Central memory CD4-positive, alpha-beta T cell (primary cell): ENCODE data around the gene ARHGAP28.

Source experiments
- DNase-seq: peaks from one replicate; pipeline ENCODE4 v3.0.0; 2022
- total RNA-seq, 3 experiments: gene quantifications; one replicate each; lab custom pipeline; 2026; lab: John Stamatoyannopoulos, UW

ARHGAP28 gene
- total RNA-seq = 0 reads per million in 3 experiments

GRCh38 chr18:6729247-6730091, at the start of gene ARHGAP28:
Gene ARHGAP28 (plus strand): TSS chr18:6729716. CDS start chr18:6729822, 106 bp downstream.
- DNase-seq = no peak

- no peak for DNase-seq
These were observed 48.1 kb upstream of the ARHGAP28 start for GRCh38 chr18:6681331-6681875.

GRCh38 chr18:6682437-6683111, 46.9 kb upstream of the ARHGAP28 start:
- no peak for DNase-seq

GRCh38 chr18:6683112-6683876, 46.2 kb upstream of the ARHGAP28 start:
- DNase-seq = no peak

- DNase-seq = no peak
These were observed 41.8 kb upstream of the ARHGAP28 start for GRCh38 chr18:6687676-6688075.

- DNase-seq = no peak
These were observed 20.6 kb upstream of the ARHGAP28 start for GRCh38 chr18:6708890-6709289.

- no peak for DNase-seq
These were observed 18.0 kb upstream of the ARHGAP28 start for GRCh38 chr18:6711467-6711866.

GRCh38 chr18:6712401-6712800, 17.1 kb upstream of the ARHGAP28 start:
- DNase-seq = no peak

- DNase-seq = no peak
These were observed 15.5 kb upstream of the ARHGAP28 start for GRCh38 chr18:6714010-6714409.

GRCh38 chr18:6718267-6718666, 11.2 kb upstream of the ARHGAP28 start:
- DNase-seq = no peak

GRCh38 chr18:6719098-6719846, 10.2 kb upstream of the ARHGAP28 start:
- DNase-seq = no peak

- DNase-seq = no peak
These were observed 9.4 kb upstream of the ARHGAP28 start for GRCh38 chr18:6719910-6720683.

- DNase-seq = no peak
These were observed 7.8 kb upstream of the ARHGAP28 start for GRCh38 chr18:6721755-6722154.

- no peak for DNase-seq
These were observed 6.8 kb upstream of the ARHGAP28 start for GRCh38 chr18:6722690-6723089.

- no peak for DNase-seq
These were observed 5.2 kb upstream of the ARHGAP28 start for GRCh38 chr18:6724331-6724730.

- no peak for DNase-seq
These were observed 1.2 kb upstream of the ARHGAP28 start for GRCh38 chr18:6728331-6728730.

GRCh38 chr18:6728809-6729246, 688 bp upstream of the ARHGAP28 start:
- DNase-seq = no peak

GRCh38 chr18:6730416-6731221, 1.1 kb downstream of the ARHGAP28 start:
- DNase-seq = no peak

- DNase-seq = no peak
These were observed 1.7 kb downstream of the ARHGAP28 start for GRCh38 chr18:6731222-6731596.

- no peak for DNase-seq
These were observed 3.4 kb downstream of the ARHGAP28 start for GRCh38 chr18:6732952-6733351.

- DNase-seq = no peak
These were observed 4.2 kb downstream of the ARHGAP28 start for GRCh38 chr18:6733758-6734157.
